ENCODE measurements around the gene CYYR1. TPM values are rescaled to one million over a fixed set of nuclear protein-coding genes. Genes with fewer than 3 reads are reported as not detected.

CYYR1 gene
- total RNA-seq, 1 experiment from 2014 or later = not detected

DNA sequence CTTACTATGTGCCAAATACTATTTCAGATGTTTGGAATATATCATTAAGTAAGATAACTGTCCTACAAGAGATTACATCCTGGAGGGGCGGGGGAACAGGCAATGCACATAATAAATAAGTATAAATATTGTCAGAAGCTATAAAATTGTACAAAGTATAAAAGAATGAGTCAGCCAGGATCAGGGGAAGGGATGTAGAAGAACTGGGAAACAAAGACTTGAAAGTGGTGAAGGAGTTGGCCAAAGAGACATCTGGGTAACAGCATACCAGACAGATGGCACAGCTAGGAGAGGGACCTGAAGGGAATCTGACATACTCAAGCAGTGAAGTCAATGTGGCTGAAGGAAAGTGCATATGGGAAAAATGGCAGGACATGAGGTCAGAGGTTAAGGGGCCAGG, 53.9 kb downstream of the CYYR1 start:
- Mint-ChIP-seq H3K27ac (ENCODE audit: unreplicated experiment) (no peak overlapping the region), H3K4me1 (ENCODE audit: low read depth, unreplicated experiment) (no peaks in the 10 kb centered on the region)
- CTCF ChIA-PET = no interaction called here

DNA sequence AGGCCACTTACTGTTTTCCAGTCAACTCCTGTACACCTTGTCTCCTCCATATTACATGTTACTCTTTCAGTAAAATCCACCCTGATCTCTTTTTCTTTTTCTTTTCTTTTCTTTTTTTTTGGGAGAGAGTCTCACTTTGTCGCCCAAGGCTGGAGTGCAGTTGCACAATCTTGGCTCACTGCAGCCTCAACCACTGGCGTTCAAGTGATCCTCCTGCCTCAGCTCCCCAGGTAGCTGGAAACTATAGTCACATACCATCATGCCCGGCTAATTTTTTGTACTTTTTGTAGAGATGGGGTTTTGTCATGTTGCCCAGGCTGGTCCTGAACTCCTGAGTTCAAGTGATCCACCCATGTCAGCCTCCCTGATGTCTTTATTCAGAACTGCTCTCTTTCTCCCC, 57.8 kb downstream of the CYYR1 start:
- DNase-seq = no peak
- intact Hi-C loops (cut with micrococcal nuclease; ENCODE audit: unreplicated experiment) = no loop called here
- CTCF ChIA-PET = no interaction called here
- Mint-ChIP-seq H3K36me3 (ENCODE audit: insufficient read depth, unreplicated experiment) (no peaks in the 10 kb centered on the region), H3K4me1 (ENCODE audit: low read depth, unreplicated experiment) (no peaks in the 10 kb centered on the region), H3K9me3 (ENCODE audit: low read depth, unreplicated experiment) (no peaks in the 10 kb centered on the region), H3K27me3 (ENCODE audit: unreplicated experiment) (no peaks in the 10 kb centered on the region), H3K27ac (ENCODE audit: unreplicated experiment) (no peak overlapping the region), H3K4me3 (ENCODE audit: low read depth, unreplicated experiment) (no peak overlapping the region)
- TF ChIP-seq, protein P1, sequence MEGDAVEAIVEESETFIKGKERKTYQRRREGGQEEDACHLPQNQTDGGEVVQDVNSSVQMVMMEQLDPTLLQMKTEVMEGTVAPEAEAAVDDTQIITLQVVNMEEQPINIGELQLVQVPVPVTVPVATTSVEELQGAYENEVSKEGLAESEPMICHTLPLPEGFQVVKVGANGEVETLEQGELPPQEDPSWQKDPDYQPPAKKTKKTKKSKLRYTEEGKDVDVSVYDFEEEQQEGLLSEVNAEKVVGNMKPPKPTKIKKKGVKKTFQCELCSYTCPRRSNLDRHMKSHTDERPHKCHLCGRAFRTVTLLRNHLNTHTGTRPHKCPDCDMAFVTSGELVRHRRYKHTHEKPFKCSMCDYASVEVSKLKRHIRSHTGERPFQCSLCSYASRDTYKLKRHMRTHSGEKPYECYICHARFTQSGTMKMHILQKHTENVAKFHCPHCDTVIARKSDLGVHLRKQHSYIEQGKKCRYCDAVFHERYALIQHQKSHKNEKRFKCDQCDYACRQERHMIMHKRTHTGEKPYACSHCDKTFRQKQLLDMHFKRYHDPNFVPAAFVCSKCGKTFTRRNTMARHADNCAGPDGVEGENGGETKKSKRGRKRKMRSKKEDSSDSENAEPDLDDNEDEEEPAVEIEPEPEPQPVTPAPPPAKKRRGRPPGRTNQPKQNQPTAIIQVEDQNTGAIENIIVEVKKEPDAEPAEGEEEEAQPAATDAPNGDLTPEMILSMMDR (IDR thresholded peaks at IDR 0.05; ENCODE audit: unreplicated experiment) = no peak
- no TSS peak for BruUV-seq (replicated peaks)

More for the DNA sequence above, 53.9 kb downstream of the CYYR1 start:
- Mint-ChIP-seq H3K4me3 (ENCODE audit: low read depth, unreplicated experiment) (no peak overlapping the region), H3K27me3 (ENCODE audit: unreplicated experiment) (no peaks in the 10 kb centered on the region), H3K36me3 (ENCODE audit: insufficient read depth, unreplicated experiment) (no peaks in the 10 kb centered on the region), H3K9me3 (ENCODE audit: low read depth, unreplicated experiment) (no peaks in the 10 kb centered on the region)
- DNase-seq = no peak
- BruUV-seq (replicated peaks) = no TSS peak
- intact Hi-C loops (cut with micrococcal nuclease; ENCODE audit: unreplicated experiment) = no loop called here
- TF ChIP-seq, protein P1 (IDR thresholded peaks at IDR 0.05; ENCODE audit: unreplicated experiment) = no peak

DNA sequence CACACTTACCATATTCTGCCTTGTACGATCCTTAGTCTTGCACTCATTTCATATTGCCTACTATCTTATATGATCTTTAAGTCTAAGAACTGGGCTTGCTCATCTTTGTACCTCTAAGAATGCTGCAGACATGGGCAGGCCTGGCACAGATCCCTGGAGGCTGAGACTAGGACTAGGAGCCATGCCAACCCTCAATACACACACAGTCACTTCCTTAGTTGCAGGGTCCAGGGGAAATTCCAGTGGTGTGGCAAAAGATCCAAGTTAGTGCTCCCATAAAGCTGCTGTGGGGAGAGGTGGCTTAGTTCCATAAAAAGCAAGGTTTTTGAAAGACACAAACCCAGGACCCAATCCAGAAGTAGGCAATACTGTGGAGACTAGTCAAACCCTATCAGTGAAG, 59.9 kb downstream of the CYYR1 start:
- no peak overlapping the region for H3K4me3 Mint-ChIP-seq (ENCODE audit: low read depth, unreplicated experiment)
- no peaks in the 10 kb centered on the region for H3K36me3 Mint-ChIP-seq (ENCODE audit: insufficient read depth, unreplicated experiment)
- no peaks in the 10 kb centered on the region for H3K9me3 Mint-ChIP-seq (ENCODE audit: low read depth, unreplicated experiment)
- intact Hi-C loops (cut with micrococcal nuclease; ENCODE audit: unreplicated experiment) = no loop called here
- CTCF ChIA-PET = no interaction called here
- no peak overlapping the region for H3K27ac Mint-ChIP-seq (ENCODE audit: unreplicated experiment)
- DNase-seq = no peak
- TF ChIP-seq, protein P1 (IDR thresholded peaks at IDR 0.05; ENCODE audit: unreplicated experiment) = no peak
- no peaks in the 10 kb centered on the region for H3K4me1 Mint-ChIP-seq (ENCODE audit: low read depth, unreplicated experiment)
- no peaks in the 10 kb centered on the region for H3K27me3 Mint-ChIP-seq (ENCODE audit: unreplicated experiment)
- BruUV-seq (replicated peaks) = no TSS peak

DNA sequence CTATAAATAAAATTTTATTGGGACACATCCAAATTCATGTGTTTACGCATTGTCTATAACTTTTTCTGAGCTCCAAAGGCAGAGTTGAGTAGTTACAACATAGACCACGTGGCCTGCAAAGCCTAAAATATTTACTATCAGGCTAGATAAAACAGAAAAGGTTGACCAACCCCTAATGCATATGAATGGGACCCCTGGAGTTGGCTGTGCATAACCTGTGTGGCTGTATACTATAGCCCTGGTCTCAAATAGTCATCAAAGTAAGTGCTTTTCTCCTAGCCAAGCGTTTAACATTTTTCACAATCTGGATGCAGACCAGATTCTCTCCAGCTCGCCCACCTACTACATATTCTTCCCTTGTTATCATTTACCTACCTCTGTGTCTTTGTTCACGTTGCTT, 60.4 kb downstream of the CYYR1 start:
- H3K4me1 Mint-ChIP-seq (ENCODE audit: low read depth, unreplicated experiment) = no peaks in the 10 kb centered on the region
- intact Hi-C loops (cut with micrococcal nuclease; ENCODE audit: unreplicated experiment) = no loop called here
- no TSS peak for BruUV-seq (replicated peaks)
- H3K4me3 Mint-ChIP-seq (ENCODE audit: low read depth, unreplicated experiment) = no peak overlapping the region
- no peak overlapping the region for H3K27ac Mint-ChIP-seq (ENCODE audit: unreplicated experiment)
- TF ChIP-seq, protein P1 (IDR thresholded peaks at IDR 0.05; ENCODE audit: unreplicated experiment) = no peak
- DNase-seq = no peak
- CTCF ChIA-PET = no interaction called here
- no peaks in the 10 kb centered on the region for H3K9me3 Mint-ChIP-seq (ENCODE audit: low read depth, unreplicated experiment)
- H3K27me3 Mint-ChIP-seq (ENCODE audit: unreplicated experiment) = no peaks in the 10 kb centered on the region
- H3K36me3 Mint-ChIP-seq (ENCODE audit: insufficient read depth, unreplicated experiment) = no peaks in the 10 kb centered on the region

DNA sequence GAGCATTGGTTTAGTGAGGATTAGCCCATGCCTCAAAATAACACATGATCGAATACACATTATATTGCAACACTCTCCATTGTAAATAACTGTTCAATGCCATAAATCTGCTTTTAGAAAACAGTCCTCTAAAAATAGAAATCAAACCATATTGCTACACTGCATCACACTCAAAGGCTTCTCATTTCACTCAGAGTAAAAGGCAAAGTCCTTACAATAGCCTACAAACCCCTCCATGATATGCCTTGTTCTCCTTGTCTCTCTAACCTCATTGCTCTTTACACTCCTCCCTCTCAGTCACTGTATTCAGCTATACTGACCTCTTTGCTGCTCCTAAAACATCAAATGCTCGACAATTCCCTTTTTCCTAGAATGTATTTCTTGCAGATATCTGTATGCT, 64.2 kb downstream of the CYYR1 start:
- H3K4me1 Mint-ChIP-seq (ENCODE audit: low read depth, unreplicated experiment) = no peaks in the 10 kb centered on the region
- H3K9me3 Mint-ChIP-seq (ENCODE audit: low read depth, unreplicated experiment) = no peaks in the 10 kb centered on the region
- H3K27ac Mint-ChIP-seq (ENCODE audit: unreplicated experiment) = no peak overlapping the region
- no peak for DNase-seq
- no peaks in the 10 kb centered on the region for H3K36me3 Mint-ChIP-seq (ENCODE audit: insufficient read depth, unreplicated experiment)
- no TSS peak for BruUV-seq (replicated peaks)
- TF ChIP-seq, protein P1 (IDR thresholded peaks at IDR 0.05; ENCODE audit: unreplicated experiment) = no peak
- no peak overlapping the region for H3K4me3 Mint-ChIP-seq (ENCODE audit: low read depth, unreplicated experiment)
- intact Hi-C loops (cut with micrococcal nuclease; ENCODE audit: unreplicated experiment) = no loop called here
- CTCF ChIA-PET = no interaction called here
- H3K27me3 Mint-ChIP-seq (ENCODE audit: unreplicated experiment) = no peaks in the 10 kb centered on the region

Measured in Calu3 (cell line).